GM18870 (cell line): ENCODE data around the gene HMGXB4.
"Not testable (repeated sequence)": the region's sequence is repeated elsewhere in the genome, so short reads cannot be mapped to it uniquely, and the experiment has no call there.

ENCODE experiments used
- ATAC-seq: cut with Tn5 transposase; IDR thresholded peaks from one replicate; pipeline ENCODE4 v1.9.1; 2021; ENCODE audit warnings: moderate library complexity; ENCODE audit not compliant: unreplicated experiment

The HMGXB4 gene, protein sequence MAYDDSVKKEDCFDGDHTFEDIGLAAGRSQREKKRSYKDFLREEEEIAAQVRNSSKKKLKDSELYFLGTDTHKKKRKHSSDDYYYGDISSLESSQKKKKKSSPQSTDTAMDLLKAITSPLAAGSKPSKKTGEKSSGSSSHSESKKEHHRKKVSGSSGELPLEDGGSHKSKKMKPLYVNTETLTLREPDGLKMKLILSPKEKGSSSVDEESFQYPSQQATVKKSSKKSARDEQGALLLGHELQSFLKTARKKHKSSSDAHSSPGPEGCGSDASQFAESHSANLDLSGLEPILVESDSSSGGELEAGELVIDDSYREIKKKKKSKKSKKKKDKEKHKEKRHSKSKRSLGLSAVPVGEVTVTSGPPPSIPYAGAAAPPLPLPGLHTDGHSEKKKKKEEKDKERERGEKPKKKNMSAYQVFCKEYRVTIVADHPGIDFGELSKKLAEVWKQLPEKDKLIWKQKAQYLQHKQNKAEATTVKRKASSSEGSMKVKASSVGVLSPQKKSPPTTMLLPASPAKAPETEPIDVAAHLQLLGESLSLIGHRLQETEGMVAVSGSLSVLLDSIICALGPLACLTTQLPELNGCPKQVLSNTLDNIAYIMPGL

DNA sequence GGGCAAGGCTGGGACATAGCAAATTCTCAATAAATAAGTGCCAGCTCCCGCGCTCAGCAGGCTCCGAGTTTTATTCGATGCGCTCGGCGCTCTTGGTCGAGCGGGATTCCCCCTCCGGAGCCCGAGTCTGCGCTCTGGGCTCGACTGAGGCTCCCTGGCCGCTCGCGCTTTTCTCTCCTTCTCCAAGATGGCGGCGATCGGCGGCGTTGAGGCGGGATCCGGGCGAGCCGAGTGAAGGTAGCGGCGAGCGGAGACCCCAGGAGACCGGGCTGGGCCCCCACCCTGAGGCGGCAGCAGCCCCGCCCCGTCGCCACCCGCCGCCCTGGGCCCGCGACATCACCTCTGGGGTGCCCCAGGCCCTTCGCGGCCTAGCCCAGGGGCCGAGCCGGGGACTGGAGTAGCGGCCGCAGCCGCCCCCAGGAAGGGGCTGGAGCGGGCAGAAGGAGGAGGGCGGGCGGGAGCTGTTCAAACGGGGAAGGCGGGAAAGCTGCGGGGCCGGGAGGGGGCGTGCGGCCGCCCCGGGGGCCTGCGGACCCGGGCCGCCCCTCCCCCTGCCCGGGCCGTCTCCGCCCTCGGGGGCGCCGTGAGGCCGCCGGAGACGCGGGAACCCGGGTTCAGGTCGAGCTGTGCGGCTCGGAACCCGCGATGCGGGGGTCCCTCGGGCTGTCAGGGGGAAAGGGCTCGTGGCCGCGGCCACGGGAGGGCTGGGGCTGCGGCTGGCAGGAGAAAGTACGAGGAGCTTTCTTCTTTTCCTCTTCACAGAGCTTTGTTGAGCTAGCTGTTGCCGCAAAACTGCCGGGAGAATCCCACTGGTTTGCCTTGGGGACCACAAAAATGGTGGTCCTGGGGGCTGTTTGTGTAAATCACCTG, at the start of gene HMGXB4:
Gene HMGXB4 (plus strand): TSS at position 173 of the 870 bp plus-strand sequence. CDS start 4,898 bp downstream, outside the sequence.
- peak; percentile 83 for ATAC-seq

- no peak for ATAC-seq
Observed at GRCh38 chr22:35208003-35208402, 49.3 kb upstream of the HMGXB4 start.

GRCh38 chr22:35209203-35209602, 48.1 kb upstream of the HMGXB4 start:
- ATAC-seq: no peak

DNA sequence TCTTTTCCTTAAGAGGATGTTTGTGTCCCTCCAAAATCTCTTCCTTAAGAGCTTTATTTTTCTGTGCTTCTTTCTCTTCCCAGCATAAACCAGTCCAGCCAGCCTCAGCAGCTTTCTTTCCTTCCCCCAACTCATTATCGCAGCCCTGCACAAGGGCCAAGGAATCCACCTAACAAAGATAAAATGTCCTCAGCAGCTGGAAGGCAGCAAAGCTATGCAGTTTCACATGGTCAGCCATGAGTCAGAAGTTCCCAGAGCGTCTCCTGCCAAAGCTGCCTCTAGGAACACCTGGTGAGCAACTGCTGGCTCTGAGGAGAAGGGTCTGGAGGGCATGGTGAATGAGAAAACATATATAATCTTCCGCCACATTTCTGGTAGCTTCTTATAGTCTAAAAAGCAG, 45.3 kb upstream of the HMGXB4 start:
- no peak for ATAC-seq

- ATAC-seq: no peak
Observed at GRCh38 chr22:35212996-35213395, 44.3 kb upstream of the HMGXB4 start.

DNA sequence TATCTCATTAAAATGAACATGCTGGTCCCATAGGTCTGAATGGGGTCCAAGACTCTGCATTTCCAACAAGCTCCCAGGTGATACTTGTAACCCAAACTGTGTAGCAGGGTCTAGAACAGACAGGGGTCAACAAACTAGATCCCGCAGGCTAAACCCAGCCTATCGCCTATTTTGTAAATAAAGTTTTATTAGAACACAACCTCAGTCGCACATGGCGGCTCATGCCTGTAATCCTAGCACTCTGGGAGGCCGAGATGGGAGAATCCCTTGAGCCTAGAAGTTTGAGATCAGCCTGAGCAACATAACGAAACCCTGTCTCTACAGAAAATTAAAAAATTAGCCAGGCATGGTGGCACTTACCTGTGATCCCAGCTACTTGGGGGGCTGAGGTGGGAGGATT, 42.3 kb upstream of the HMGXB4 start:
- ATAC-seq: no peak

DNA sequence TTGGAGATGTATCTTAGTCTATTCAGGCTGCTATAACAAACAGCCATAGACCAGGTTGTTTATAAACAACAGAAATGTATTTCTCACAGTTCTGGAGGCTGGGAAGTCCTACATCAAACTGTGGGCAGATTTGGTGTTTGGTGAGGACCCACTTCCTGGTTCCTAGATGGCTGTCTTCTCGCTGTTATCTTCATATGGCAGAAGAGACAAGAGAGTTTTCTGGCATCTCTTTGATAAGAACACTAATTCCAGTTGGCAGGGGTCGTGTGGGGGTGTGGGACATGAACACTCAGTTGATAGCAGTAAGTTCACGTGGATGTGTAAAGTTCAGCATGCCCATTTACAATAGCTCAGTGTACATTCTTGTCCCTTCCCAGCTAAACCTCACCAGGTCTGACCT, 41.3 kb upstream of the HMGXB4 start:
- no peak for ATAC-seq

- no peak for ATAC-seq
Observed at GRCh38 chr22:35217527-35217926, 39.8 kb upstream of the HMGXB4 start.

GRCh38 chr22:35218079-35218478, 39.2 kb upstream of the HMGXB4 start:
- no peak for ATAC-seq

- no peak for ATAC-seq
Observed at GRCh38 chr22:35219012-35219411, 38.3 kb upstream of the HMGXB4 start.

DNA sequence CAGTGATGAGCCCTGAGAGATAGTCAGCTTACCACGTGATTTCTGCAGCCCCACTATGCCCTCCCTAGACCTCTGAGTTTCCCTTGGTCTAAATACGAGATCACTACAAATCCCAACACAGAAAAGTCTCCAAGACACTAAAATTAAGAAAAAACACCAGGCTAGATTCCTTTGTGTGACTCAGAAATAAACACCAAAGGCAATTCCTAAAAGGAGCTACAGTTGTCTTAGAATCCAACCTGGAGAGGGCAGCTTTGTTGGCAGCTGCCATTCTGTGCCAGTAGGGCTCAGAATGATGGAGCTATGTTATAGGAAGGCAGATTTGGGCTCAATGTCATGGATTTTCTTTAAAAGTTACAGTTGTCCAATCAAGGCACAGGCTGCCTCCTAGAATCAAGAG, 37.1 kb upstream of the HMGXB4 start:
- ATAC-seq: no peak

GRCh38 chr22:35225010-35225409, 32.3 kb upstream of the HMGXB4 start:
- ATAC-seq: no peak

DNA sequence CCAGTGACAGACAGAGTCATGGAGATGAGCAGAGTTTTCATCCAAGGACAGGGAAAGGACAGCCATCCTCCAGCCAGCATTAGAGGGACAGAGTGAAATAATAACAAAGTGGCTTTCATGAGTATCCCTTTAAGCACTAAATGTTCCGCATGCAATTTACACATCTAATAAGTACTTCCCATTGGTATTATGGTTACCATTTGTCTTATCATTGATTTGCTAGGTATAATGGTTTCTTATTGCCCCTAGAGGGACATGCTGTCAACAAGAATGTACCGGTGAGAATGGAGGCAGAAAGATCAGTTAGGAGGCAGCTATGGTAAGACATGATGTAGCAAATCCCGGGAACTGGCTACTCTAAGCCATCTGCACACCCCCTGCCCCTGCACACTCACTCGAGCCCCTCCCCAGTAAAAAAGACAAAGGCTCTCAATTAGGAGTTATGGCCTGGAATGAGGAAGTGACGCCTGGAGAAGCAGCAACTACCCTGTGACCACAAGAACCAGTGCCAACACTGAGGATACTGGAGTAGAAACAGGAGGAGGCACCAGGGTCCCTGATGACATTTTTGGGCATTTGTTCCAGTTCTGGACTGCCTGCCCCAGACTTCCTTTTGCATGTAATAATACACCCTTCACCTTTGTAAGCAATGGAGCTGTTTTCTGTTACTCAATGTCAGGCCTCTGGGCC, 30.2 kb upstream of the HMGXB4 start:
- no peak for ATAC-seq

DNA sequence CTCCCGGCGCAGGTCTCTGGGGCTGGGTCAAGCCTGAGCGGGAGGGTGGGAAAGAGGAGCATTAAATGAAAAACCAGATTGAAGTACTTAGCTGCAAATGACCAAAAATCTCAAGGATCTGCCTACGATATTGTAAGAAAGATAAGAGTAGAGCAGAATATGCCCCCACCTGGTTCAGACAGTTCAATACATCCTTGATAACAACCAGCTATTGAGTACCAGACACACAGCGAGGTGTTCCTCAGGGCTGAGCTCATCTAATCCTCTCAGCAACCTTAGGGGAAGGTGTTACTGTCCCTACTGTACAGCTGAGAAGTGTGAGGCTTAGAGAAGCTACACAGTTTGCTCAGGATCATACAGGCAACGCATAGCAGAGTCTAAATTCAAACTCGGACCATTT, 27.4 kb upstream of the HMGXB4 start:
- no peak for ATAC-seq

DNA sequence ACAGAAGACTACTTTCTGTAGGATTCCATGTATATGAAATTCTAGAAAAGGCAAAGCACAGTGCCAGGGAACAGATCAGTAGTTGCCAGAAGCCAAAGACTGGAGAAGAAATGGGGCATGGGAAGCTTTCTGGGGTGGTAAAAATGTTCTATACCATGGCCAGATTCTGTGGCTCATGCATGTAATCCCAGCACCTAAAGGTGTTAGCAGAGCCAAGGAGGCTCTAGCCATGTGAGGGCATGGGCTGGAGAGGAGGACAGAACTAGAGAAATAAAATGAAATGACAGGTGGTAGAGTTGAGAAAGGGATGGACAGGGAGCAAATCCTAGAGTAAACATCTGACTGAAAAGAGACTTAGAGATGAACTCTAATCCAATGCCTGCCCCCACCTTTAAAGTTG, 26.9 kb upstream of the HMGXB4 start:
- no peak for ATAC-seq

GRCh38 chr22:35230839-35231584, 26.3 kb upstream of the HMGXB4 start:
- ATAC-seq: no peak

- ATAC-seq: no peak
Observed at GRCh38 chr22:35231585-35232084, 25.7 kb upstream of the HMGXB4 start.

- not testable (repeated sequence) for ATAC-seq
Observed at GRCh38 chr22:35238749-35239148, 18.5 kb upstream of the HMGXB4 start.

DNA sequence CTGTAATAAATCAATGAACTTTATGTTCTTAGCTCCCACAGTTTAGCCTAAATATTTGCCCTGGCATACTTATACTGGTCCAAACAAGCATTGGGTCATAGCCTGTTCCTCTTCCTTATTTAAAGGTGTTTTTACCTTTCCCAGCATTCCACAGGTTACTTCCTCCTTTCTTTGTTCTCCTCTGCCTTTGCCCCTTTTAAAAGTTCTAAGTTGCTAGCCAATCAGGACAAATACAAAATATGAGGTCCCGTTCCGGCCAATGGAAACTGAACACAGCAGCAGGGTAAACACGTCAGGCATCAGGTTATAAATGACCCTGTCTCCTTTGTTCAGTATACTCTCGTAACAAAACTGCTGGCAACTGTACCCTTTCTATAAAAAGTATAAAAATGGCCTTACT, 12.8 kb upstream of the HMGXB4 start:
- ATAC-seq: not testable (repeated sequence)

DNA sequence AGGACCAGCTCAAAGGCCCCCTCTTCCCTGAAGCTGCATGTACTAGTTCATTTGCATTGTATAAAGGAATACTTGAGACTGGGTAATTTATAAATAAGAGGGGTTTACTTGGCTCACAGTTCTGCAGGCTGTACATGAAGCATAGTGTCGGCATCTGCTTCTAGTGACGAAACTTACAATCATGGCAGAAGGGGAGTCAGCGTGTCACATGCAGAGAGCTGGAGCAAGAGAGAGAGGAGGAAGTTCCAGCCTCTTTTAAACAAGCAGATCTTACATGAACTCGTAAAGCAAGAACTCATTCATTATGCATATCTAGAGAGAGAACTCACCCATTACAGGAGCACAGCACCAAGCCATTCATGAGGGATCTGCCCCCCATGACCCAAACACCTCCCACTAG, 7.1 kb upstream of the HMGXB4 start:
- ATAC-seq: no peak
